K562 (cell line): ENCODE measurements around the gene MCL1. TPM values are rescaled to one million over a fixed set of nuclear protein-coding genes. Genes with fewer than 3 reads are reported as not detected.
"Not testable (repeated sequence)": the region's sequence is repeated elsewhere in the genome, so short reads cannot be mapped to it uniquely, and the experiment has no call there.

Source experiments
- ATAC-seq: fragments of 200-7000 bp; cut with Tn5 transposase; 3 replicates; pipeline ENCODE4 v1.9.1; 2020; ENCODE audit warnings: moderate library complexity
- BruUV-seq: library from RNA; stranded (reverse); fragments of 400-500 nt; replicated peaks from 2 replicates; lab custom pipeline; 2021; lab: Mats Ljungman, UMichigan
- CTCF ChIA-PET: fragments of 300-600 bp; formaldehyde crosslinking; extraction: SDS; loops from one replicate; lab custom pipeline; 2021; ENCODE audit warnings: low intra/inter-chr PET ratio; lab: Yijun Ruan, JAX
- POLR2A ChIA-PET: fragments of 300-600, 350-650 bp; sonication (Branson Sonifier 250); formaldehyde crosslinking; extraction: SDS; loops from one replicate; lab custom pipeline; 2021; ENCODE audit warnings: antibody characterized with exemption, inconsistent platforms; lab: Yijun Ruan, JAX
- DNase-seq, 4 experiments: peaks; one replicate each; pipeline versions ENCODE4 v3.0.0 to v3.0.0-alpha.2; 2011 to 2018; ENCODE audit warnings: low spot score in 3 of 4, mixed read lengths in 3 of 4; ENCODE audit errors: extremely low read depth in 1 of 4
- FAIRE-seq: peaks from 2 replicates; lab custom pipeline; 2011; peaks lifted over from hg19 to GRCh38; lab: Jason Lieb, UNC
- H2AFZ ChIP-seq: 2 replicates; pipeline ENCODE4 v1.6.0; 2011; ENCODE audit warnings: low read depth, low read length, control low read depth, inconsistent platforms
- H3K27ac ChIP-seq: fragments of 200-600 bp; 3 replicates; pipeline ENCODE4 v1.8.0; 2011; ENCODE audit warnings: low read depth, mild to moderate bottlenecking, control low read depth, inconsistent platforms, low read length, moderate library complexity, mixed read lengths; ENCODE audit errors: extremely low read depth
- H3K27me3 ChIP-seq, 2 experiments: fragments of 300-600 bp in 1 of 2; 2 replicates in 1 of 2; 3 replicates in 1 of 2; pipeline versions ENCODE4 v1.6.0 to v1.8.0; 2011; ENCODE audit warnings: inconsistent platforms in 2 of 2, low read length in 2 of 2, mild to moderate bottlenecking in 1 of 2, mixed read lengths in 1 of 2, moderate library complexity in 1 of 2; ENCODE audit not compliant: control insufficient read depth in 2 of 2, insufficient read depth in 2 of 2
- H3K36me3 ChIP-seq: fragments of 300-600 bp; 3 replicates; pipeline ENCODE4 v1.8.0; 2011; ENCODE audit warnings: mild to moderate bottlenecking, low read length, inconsistent platforms; ENCODE audit not compliant: control insufficient read depth, insufficient read depth
- H3K4me1 ChIP-seq, 2 experiments: fragments of 200-600 bp in 1 of 2; replicated peaks in 1 of 2; 2 replicates in 1 of 2; 3 replicates in 1 of 2; pipeline versions ENCODE4 v1.5.1 to v1.8.0; 2011; ENCODE audit warnings: inconsistent platforms in 2 of 2, low read length in 2 of 2, mild to moderate bottlenecking in 1 of 2, mixed read lengths in 1 of 2, moderate library complexity in 1 of 2; ENCODE audit not compliant: control insufficient read depth in 2 of 2, insufficient read depth in 2 of 2
- H3K4me2 ChIP-seq: 2 replicates; pipeline ENCODE4 v1.6.1; 2011; ENCODE audit warnings: low read length, control low read depth, inconsistent platforms, mixed read lengths; ENCODE audit not compliant: insufficient read depth
- H3K4me3 ChIP-seq: fragments of 200-600 bp; sonication (generic), shearing (Covaris generic); 2 replicates; pipeline ENCODE4 v1.5.1; 2016; ENCODE audit warnings: control low read depth, inconsistent platforms
- H3K79me2 ChIP-seq: fragments of 200-600 bp; 3 replicates; pipeline ENCODE4 v1.8.0; 2011; ENCODE audit warnings: low read length, inconsistent platforms; ENCODE audit not compliant: control insufficient read depth, insufficient read depth
- H3K9ac ChIP-seq, 2 experiments: 2 replicates each; pipeline versions ENCODE4 v1.6.0 to v1.6.1; 2011; ENCODE audit warnings: low read depth in 2 of 2, low read length in 2 of 2, control low read depth in 1 of 2, inconsistent platforms in 1 of 2, mild to moderate bottlenecking in 1 of 2, mixed read lengths in 1 of 2; ENCODE audit not compliant: insufficient read depth in 1 of 2
- H3K9me1 ChIP-seq: one replicate; pipeline ENCODE4 v1.6.0; 2011; ENCODE audit warnings: inconsistent platforms, mild to moderate bottlenecking, low read length, moderate library complexity; ENCODE audit not compliant: control insufficient read depth, insufficient read depth
- H3K9me3 ChIP-seq: replicated peaks from 2 replicates; pipeline ENCODE4 v1.5.1; 2011; ENCODE audit warnings: low read depth, low read length, inconsistent platforms; ENCODE audit not compliant: control insufficient read depth, insufficient read depth
- H4K20me1 ChIP-seq: replicated peaks from 2 replicates; pipeline ENCODE4 v1.6.1; 2011; ENCODE audit warnings: low read length, inconsistent platforms, mixed read lengths; ENCODE audit not compliant: control insufficient read depth, insufficient read depth
- DNMT1 ChIP-seq: fragments of 450-650 bp; IDR thresholded peaks from 2 replicates; pipeline ENCODE4 v1.6.1; 2016; ENCODE audit warnings: antibody characterized with exemption, mild to moderate bottlenecking
- POLR2A ChIP-seq: fragments of 450-650 bp; conservative IDR thresholded peaks from 2 replicates; pipeline ENCODE4 v1.6.1; 2016
- POLR2AphosphoS5 ChIP-seq: IDR thresholded peaks from 2 replicates; pipeline ENCODE4 v1.6.1; 2011; ENCODE audit warnings: mild to moderate bottlenecking, low read depth, low read length, moderate library complexity; ENCODE audit not compliant: control insufficient read depth, insufficient read depth
- ZNF232 ChIP-seq: sonication (generic); formaldehyde crosslinking; IDR thresholded peaks from 2 replicates; pipeline ENCODE4 v1.8.0; 2022; ENCODE audit warnings: mild to moderate bottlenecking, missing genetic modification reagents
- ZNF75A ChIP-seq: fragments of 450-650 bp; formaldehyde crosslinking; IDR thresholded peaks from 2 replicates; pipeline ENCODE4 v1.4.0; 2020; ENCODE audit warnings: mild to moderate bottlenecking
- WGBS: fragments of 100-300 bp; shearing (Covaris generic); methylation state at CpG from one replicate; pipeline ENCODE4 v1.1.6; 2016; ENCODE audit warnings: low coverage, mixed read lengths; ENCODE audit not compliant: insufficient coverage; ENCODE audit errors: missing lambda C conversion rate; 5-methylcytosine and 5-hydroxymethylcytosine counted together
- in situ Hi-C: fragments of 300-500 bp; cut with MboI; formaldehyde crosslinking; loops from 4 replicates; pipeline ENCODE4 v1.15.0; 2018; ENCODE audit warnings: inconsistent platforms, mixed read lengths
- intact Hi-C: fragments of 100-400 bp; cut with micrococcal nuclease; formaldehyde crosslinking; loops from 2 replicates; pipeline ENCODE4 v1.14.2; 2022
- polyA plus RNA-seq, 8 experiments: library from polyadenylated mRNA; depleted of rRNA in 4 of 8; stranded (reverse) in 5 of 8; unstranded in 3 of 8; fragments of >200 nt; fragmentation: Nextera tagmentation in 2 of 8; fragmentation: Illumina TruSeq in 1 of 8; extraction: Ambion mirVana in 2 of 8; extraction: Trizol in 1 of 8; gene quantifications; 2 replicates each; pipeline versions ENCODE4 v1.2.1 to v1.2.3, GENCODE V29; 2011 to 2014; ENCODE audit warnings: inconsistent platforms in 1 of 8, missing spikeins in 1 of 8
- total RNA-seq, 7 experiments: library from RNA; depleted of rRNA in 6 of 7; stranded (reverse); fragments of >200 nt in 6 of 7; fragmentation: Illumina TruSeq in 2 of 7; extraction: Trizol in 2 of 7; gene quantifications; 2 replicates each; pipeline versions ENCODE4 v1.2.1 to v1.2.3, GENCODE V29; 2011 to 2021; ENCODE audit warnings: low replicate concordance in 1 of 7

MCL1 gene
- total and polyA plus RNA-seq, 9 of the 15 experiments (the other 6 are each of a cell fraction or from before 2014, with no cell fraction given): 27.1 to 224 (median 138) TPM

- CTCF ChIA-PET: no interaction called here
- DNase-seq: no peak
- H3K9ac ChIP-seq: no peak overlapping the region
- H3K4me3 ChIP-seq: no peak overlapping the region
- POLR2A ChIA-PET: no interaction called here
- no peak overlapping the region for H2AFZ ChIP-seq
- no peaks in the 10 kb centered on the region for H4K20me1 ChIP-seq
- no peak for FAIRE-seq
- peak; percentile 21; the same call in 1 of the 2 replicates for TF ChIP-seq POLR2A
- no peak for TF ChIP-seq ZNF232 (CRISPR knock-in tag)
- TF ChIP-seq ZNF75A (CRISPR knock-in tag): no peak
- TF ChIP-seq DNMT1: no peak
- peak; percentile 23; the same call in 1 of the 2 replicates for TF ChIP-seq POLR2AphosphoS5
- H3K4me1 ChIP-seq: peaks cover 25 to 33% of the 10 kb centered on the region in 2 experiments
- 88% methylated on average over 2 of the region's 2 CpGs for WGBS
- H3K4me2 ChIP-seq: no peak overlapping the region
- no TSS peak for BruUV-seq
- in situ Hi-C loops (no loop called here), intact Hi-C loops (loop anchor here (10.0 kb wide), 2 partner anchors 141 to 299 kb away; partner anchors contain the start of genes SETDB1 and TARS2)
- H3K9me3 ChIP-seq: no peaks in the 10 kb centered on the region
- no peak overlapping the region for H3K27ac ChIP-seq
- no peak for ATAC-seq
- no peaks in the 10 kb centered on the region for H3K9me1 ChIP-seq
- H3K36me3 ChIP-seq: peaks cover 63% of the 10 kb centered on the region
- no peaks in the 10 kb centered on the region for H3K27me3 ChIP-seq
- peaks cover 62% of the 10 kb centered on the region for H3K79me2 ChIP-seq
Observed at GRCh38 chr1:150626150-150626549, 46.7 kb upstream of the MCL1 start.

GRCh38 chr1:150624546-150624945 is 45.1 kb upstream of the MCL1 start:
- H3K9me1 ChIP-seq, H3K9ac ChIP-seq, ATAC-seq, FAIRE-seq, H3K27ac ChIP-seq, H3K4me2 ChIP-seq, H3K9me3 ChIP-seq, in situ Hi-C loops, H3K4me3 ChIP-seq, H2AFZ ChIP-seq, H4K20me1 ChIP-seq, CTCF ChIA-PET, DNase-seq, H3K27me3 ChIP-seq, BruUV-seq: not testable (repeated sequence)
- intact Hi-C loops: loop anchor here (10.0 kb wide), 2 partner anchors 140 to 300 kb away; partner anchors contain the start of genes SETDB1 and TARS2
- H3K79me2 ChIP-seq: peaks cover 51% of the 10 kb centered on the region
- POLR2A ChIA-PET: interaction anchor here (0.6 to 1.4 kb wide), 5 partner anchors 45 to 358 kb away, joined by 3 to 7 read pairs (median 3); partner anchors contain the start of genes ANXA9, GOLPH3L and MCL1
- peaks cover 27 to 46% of the 10 kb centered on the region in 2 experiments for H3K4me1 ChIP-seq
- H3K36me3 ChIP-seq: peaks cover 76% of the 10 kb centered on the region
- 82% methylated on average over 1 of the region's 1 CpG for WGBS
